ENCODE measurements around the gene SURF6.
"Not testable (repeated sequence)": the region's sequence is repeated elsewhere in the genome, so short reads cannot be mapped to it uniquely, and the experiment has no call there.

Gene SURF6

DNA sequence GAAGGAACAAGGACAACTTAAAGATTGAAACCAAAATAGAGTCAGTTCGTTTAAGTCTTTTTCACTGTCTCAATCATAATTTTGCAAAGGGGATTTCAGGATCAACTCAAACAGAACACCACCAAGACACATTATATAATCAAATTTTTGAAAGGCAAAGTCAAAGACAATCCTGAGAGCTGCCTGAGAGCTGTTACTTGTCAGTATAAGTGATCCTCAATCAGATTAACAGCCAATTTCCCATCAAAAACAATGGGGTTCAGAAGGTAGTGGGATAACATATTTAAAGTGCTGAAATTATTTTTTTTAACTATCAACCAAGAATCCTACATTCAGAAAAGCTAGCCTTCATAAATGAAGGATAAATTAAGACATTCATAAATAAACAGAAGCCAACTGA, 41.7 kb downstream of the SURF6 start:
- ChIA-PET CTCF (no interaction called here), POLR2A (no interaction called here)
- TF ChIP-seq FOXK2 (IDR thresholded peaks at IDR 0.05): no peak
- no peak for TF ChIP-seq L3MBTL2 (conservative IDR thresholded peaks at IDR 0.05)
- TF ChIP-seq SUZ12 (IDR thresholded peaks at IDR 0.05): no peak
- no peak for TF ChIP-seq FOXA1 (IDR thresholded peaks at IDR 0.05)
- TF ChIP-seq NFRKB (IDR thresholded peaks at IDR 0.05): no peak
- TF ChIP-seq BHLHE40 (IDR thresholded peaks at IDR 0.05; ENCODE audit: borderline replicate concordance): no peak
- no peak for TF ChIP-seq SP1 (IDR thresholded peaks at IDR 0.05)
- no peak for TF ChIP-seq PKNOX1 (IDR thresholded peaks at IDR 0.05)
- no peak for TF ChIP-seq LEF1 (IDR thresholded peaks at IDR 0.05; ENCODE audit: borderline replicate concordance)
- TF ChIP-seq ELF4 (IDR thresholded peaks at IDR 0.05): no peak
- no peak for TF ChIP-seq FOXM1 (IDR thresholded peaks at IDR 0.05; ENCODE audit: borderline replicate concordance)
- no peak for TF ChIP-seq TARDBP (IDR thresholded peaks at IDR 0.05)
- TF ChIP-seq ARNT (IDR thresholded peaks at IDR 0.05): no peak
- TF ChIP-seq HDGF (IDR thresholded peaks at IDR 0.05; ENCODE audit: borderline replicate concordance): no peak
- TF ChIP-seq ZNF384 (IDR thresholded peaks at IDR 0.05): no peak
- TF ChIP-seq CTBP1 (IDR thresholded peaks at IDR 0.05; ENCODE audit: borderline replicate concordance): no peak
- DNase-seq (ENCODE audit: extremely low spot score): no peak

- DNase-seq (ENCODE audit: extremely low spot score): no peak
- POLR2A ChIA-PET: no interaction called here
- CTCF ChIA-PET: no interaction called here
- TF ChIP-seq FOXA1 (IDR thresholded peaks at IDR 0.05): no peak
- no peak for TF ChIP-seq BHLHE40 (IDR thresholded peaks at IDR 0.05; ENCODE audit: borderline replicate concordance)
Observed at GRCh38 chr9:133290751-133291302, 45.2 kb downstream of the SURF6 start.

GRCh38 chr9:133286523-133286922, 49.5 kb downstream of the SURF6 start:
- TF ChIP-seq HDGF (IDR thresholded peaks at IDR 0.05; ENCODE audit: borderline replicate concordance) (no peak), CTBP1 (IDR thresholded peaks at IDR 0.05; ENCODE audit: borderline replicate concordance) (no peak), PKNOX1 (IDR thresholded peaks at IDR 0.05) (no peak), FOXM1 (IDR thresholded peaks at IDR 0.05; ENCODE audit: borderline replicate concordance) (no peak), ARNT (IDR thresholded peaks at IDR 0.05) (no peak), BHLHE40 (IDR thresholded peaks at IDR 0.05; ENCODE audit: borderline replicate concordance) (no peak), ELF4 (IDR thresholded peaks at IDR 0.05) (no peak), SP1 (IDR thresholded peaks at IDR 0.05) (no peak), TARDBP (IDR thresholded peaks at IDR 0.05) (no peak), ZNF384 (IDR thresholded peaks at IDR 0.05) (no peak), NFRKB (IDR thresholded peaks at IDR 0.05) (no peak), SUZ12 (IDR thresholded peaks at IDR 0.05) (no peak), LEF1 (IDR thresholded peaks at IDR 0.05; ENCODE audit: borderline replicate concordance) (no peak), FOXK2 (IDR thresholded peaks at IDR 0.05) (no peak), FOXA1 (IDR thresholded peaks at IDR 0.05) (no peak), L3MBTL2 (conservative IDR thresholded peaks at IDR 0.05) (no peak)
- ChIA-PET POLR2A (no interaction called here), CTCF (no interaction called here)
- no peak for DNase-seq (ENCODE audit: extremely low spot score)

- DNase-seq (ENCODE audit: extremely low spot score): no peak
- ChIA-PET POLR2A (no interaction called here), CTCF (no interaction called here)
- TF ChIP-seq TARDBP (IDR thresholded peaks at IDR 0.05): no peak
- TF ChIP-seq FOXM1 (IDR thresholded peaks at IDR 0.05; ENCODE audit: borderline replicate concordance): no peak
- no peak for TF ChIP-seq FOXK2 (IDR thresholded peaks at IDR 0.05)
- no peak for TF ChIP-seq CTBP1 (IDR thresholded peaks at IDR 0.05; ENCODE audit: borderline replicate concordance)
- no peak for TF ChIP-seq SUZ12 (IDR thresholded peaks at IDR 0.05)
Observed at GRCh38 chr9:133285252-133285775, 50.7 kb downstream of the SURF6 start.

- POLR2A ChIA-PET: no interaction called here
- CTCF ChIA-PET: no interaction called here
- TF ChIP-seq BHLHE40 (IDR thresholded peaks at IDR 0.05; ENCODE audit: borderline replicate concordance) (no peak), ELF4 (IDR thresholded peaks at IDR 0.05) (no peak), FOXM1 (IDR thresholded peaks at IDR 0.05; ENCODE audit: borderline replicate concordance) (no peak), PKNOX1 (IDR thresholded peaks at IDR 0.05) (no peak), HDGF (IDR thresholded peaks at IDR 0.05; ENCODE audit: borderline replicate concordance) (no peak), SUZ12 (IDR thresholded peaks at IDR 0.05) (no peak), L3MBTL2 (conservative IDR thresholded peaks at IDR 0.05) (no peak), TARDBP (IDR thresholded peaks at IDR 0.05) (no peak), CTBP1 (IDR thresholded peaks at IDR 0.05; ENCODE audit: borderline replicate concordance) (no peak), FOXK2 (IDR thresholded peaks at IDR 0.05) (no peak), LEF1 (IDR thresholded peaks at IDR 0.05; ENCODE audit: borderline replicate concordance) (no peak)
- no peak for DNase-seq (ENCODE audit: extremely low spot score)
Observed at GRCh38 chr9:133284362-133284761, 51.6 kb downstream of the SURF6 start.

GRCh38 chr9:133283255-133284032, 52.5 kb downstream of the SURF6 start:
- CTCF ChIA-PET; POLR2A ChIA-PET; DNase-seq (ENCODE audit: extremely low spot score): not testable (repeated sequence)

Data from HEK293T (cell line).